OCI-LY7 (cell line): Measurements from ENCODE around the gene RARB.

Experiments
- EZH2phosphoT487 ChIP-seq: fragments of 200-600 bp; sonication (generic); IDR thresholded peaks from 2 replicates; pipeline ENCODE4 v1.6.1; 2018; ENCODE audit warnings: low read depth, borderline replicate concordance, mild to moderate bottlenecking, mixed run types, antibody characterized with exemption, low read length, moderate library complexity, mixed read lengths
- TF ChIP-seq, protein P1 (sequence below): fragments of 200-600 bp; sonication (generic); conservative IDR thresholded peaks from 2 replicates; pipeline ENCODE4 v1.5.1; 2014; ENCODE audit warnings: mild to moderate bottlenecking, antibody characterized with exemption, low read length, moderate library complexity, mixed read lengths

DNA sequence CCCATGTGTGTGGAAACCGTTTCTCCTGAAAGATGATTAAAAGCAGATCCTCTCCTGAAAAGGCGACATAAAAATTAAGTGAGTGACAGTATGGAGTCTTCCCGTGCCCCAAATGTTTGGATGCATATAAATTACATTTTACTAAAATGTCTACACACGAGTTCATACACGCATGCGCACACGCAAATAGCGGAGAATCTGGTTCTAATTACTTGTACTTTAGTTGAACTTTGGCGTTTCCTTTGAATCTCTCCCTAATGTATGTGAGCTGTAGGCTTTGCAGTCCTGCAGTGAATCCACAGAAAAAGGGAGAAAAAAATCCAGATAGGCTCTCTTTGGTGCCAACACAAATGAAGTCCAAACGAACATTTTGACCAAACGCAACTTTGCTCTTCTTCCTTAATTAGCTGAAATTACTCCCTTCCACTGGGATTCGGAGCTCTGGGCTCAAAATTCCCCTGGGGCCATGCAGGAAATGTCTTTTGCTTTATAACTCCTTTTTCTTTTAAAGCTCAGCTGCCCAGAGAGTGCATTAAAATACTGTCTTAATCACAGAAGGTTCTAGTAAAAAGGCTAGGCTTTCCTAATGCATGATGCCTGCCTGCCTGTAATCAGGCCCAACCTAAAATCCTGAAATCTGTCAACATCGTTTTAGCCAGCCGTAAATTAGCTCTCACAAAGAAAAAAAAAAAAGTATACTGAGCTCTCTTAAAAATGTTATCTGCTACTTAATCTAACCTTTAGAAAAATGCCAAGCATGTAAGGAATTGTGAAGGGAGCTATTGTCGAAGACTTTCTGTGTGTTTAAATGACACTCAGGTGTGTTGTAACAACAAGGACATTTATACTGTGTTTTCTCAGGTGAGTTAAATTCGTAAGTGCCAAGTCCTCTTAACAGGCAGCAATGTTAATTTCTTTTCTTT lies 26.2 kb downstream of the RARB start:
- TF ChIP-seq, protein P1, sequence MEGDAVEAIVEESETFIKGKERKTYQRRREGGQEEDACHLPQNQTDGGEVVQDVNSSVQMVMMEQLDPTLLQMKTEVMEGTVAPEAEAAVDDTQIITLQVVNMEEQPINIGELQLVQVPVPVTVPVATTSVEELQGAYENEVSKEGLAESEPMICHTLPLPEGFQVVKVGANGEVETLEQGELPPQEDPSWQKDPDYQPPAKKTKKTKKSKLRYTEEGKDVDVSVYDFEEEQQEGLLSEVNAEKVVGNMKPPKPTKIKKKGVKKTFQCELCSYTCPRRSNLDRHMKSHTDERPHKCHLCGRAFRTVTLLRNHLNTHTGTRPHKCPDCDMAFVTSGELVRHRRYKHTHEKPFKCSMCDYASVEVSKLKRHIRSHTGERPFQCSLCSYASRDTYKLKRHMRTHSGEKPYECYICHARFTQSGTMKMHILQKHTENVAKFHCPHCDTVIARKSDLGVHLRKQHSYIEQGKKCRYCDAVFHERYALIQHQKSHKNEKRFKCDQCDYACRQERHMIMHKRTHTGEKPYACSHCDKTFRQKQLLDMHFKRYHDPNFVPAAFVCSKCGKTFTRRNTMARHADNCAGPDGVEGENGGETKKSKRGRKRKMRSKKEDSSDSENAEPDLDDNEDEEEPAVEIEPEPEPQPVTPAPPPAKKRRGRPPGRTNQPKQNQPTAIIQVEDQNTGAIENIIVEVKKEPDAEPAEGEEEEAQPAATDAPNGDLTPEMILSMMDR: no peak
- no peak for TF ChIP-seq EZH2phosphoT487
